ENCODE data around the gene CEP104.

Gene CEP104

DNA sequence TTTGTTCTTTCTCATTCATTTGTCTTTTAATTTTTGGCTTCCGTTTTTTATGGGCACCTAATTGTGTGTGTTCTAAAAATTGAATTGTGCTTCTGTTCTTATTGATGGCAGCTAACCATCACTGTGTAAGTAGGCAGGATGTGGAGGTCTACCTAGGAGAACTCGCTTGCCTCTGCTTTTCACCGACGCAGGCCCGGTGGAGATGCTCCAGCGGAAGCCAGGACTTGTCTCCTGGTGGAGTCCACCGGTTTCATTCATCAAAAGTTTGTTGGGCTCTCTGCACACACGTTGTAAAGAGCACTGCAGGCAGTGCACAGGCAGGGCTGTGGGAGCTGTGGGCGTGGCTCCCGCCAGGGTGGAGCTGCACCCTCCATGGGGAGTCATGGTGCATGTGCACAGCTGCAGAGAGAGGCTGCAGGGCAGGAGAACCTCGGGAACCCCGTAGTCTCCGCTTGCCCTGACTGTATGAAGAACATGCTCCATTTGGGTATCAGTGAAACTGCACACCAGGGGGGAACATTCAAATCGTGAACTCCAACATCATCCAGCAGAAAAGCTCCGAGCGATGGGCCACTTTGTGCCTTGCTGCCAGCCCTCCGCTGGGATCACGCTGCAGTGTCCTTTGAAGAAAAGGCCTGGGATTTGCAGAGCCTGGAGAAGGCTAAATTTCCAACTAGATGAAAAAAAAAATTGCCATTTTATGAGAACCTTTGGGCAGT, 49.1 kb upstream of the CEP104 start:
- DNase-seq (ENCODE audit: low read depth in 1 of 2, low spot score in 1 of 2) = peak in 1 of 2 experiments; percentile 40

GRCh38 chr1:3905266-3905952, 48.4 kb upstream of the CEP104 start:
- no peak overlapping the region for H3K27ac ChIP-seq (replicated peaks)
- no peak overlapping the region for H3K4me3 ChIP-seq (replicated peaks; ENCODE audit: insufficient read depth, low read length)
- TF ChIP-seq SPI1 (IDR thresholded peaks at IDR 0.05; ENCODE audit: borderline replicate concordance, low read depth) (no peak), CTCF (IDR thresholded peaks at IDR 0.05; ENCODE audit: insufficient read depth, low read length) (no peak), POLR2AphosphoS5 (IDR thresholded peaks at IDR 0.05; ENCODE audit: low read depth) (no peak), GABPA (IDR thresholded peaks at IDR 0.05; ENCODE audit: low read depth) (no peak)
- TF ChIP-seq, protein P1, sequence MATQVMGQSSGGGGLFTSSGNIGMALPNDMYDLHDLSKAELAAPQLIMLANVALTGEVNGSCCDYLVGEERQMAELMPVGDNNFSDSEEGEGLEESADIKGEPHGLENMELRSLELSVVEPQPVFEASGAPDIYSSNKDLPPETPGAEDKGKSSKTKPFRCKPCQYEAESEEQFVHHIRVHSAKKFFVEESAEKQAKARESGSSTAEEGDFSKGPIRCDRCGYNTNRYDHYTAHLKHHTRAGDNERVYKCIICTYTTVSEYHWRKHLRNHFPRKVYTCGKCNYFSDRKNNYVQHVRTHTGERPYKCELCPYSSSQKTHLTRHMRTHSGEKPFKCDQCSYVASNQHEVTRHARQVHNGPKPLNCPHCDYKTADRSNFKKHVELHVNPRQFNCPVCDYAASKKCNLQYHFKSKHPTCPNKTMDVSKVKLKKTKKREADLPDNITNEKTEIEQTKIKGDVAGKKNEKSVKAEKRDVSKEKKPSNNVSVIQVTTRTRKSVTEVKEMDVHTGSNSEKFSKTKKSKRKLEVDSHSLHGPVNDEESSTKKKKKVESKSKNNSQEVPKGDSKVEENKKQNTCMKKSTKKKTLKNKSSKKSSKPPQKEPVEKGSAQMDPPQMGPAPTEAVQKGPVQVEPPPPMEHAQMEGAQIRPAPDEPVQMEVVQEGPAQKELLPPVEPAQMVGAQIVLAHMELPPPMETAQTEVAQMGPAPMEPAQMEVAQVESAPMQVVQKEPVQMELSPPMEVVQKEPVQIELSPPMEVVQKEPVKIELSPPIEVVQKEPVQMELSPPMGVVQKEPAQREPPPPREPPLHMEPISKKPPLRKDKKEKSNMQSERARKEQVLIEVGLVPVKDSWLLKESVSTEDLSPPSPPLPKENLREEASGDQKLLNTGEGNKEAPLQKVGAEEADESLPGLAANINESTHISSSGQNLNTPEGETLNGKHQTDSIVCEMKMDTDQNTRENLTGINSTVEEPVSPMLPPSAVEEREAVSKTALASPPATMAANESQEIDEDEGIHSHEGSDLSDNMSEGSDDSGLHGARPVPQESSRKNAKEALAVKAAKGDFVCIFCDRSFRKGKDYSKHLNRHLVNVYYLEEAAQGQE (IDR thresholded peaks at IDR 0.05; ENCODE audit: insufficient replicate concordance, low read depth) = no peak
- no peak for DNase-seq (ENCODE audit: low read depth in 1 of 2, low spot score in 1 of 2)
- H3K27me3 ChIP-seq (ENCODE audit: insufficient read depth, poor library complexity, severe bottlenecking) = no peaks in the 10 kb centered on the region

More for the DNA sequence above, 49.1 kb upstream of the CEP104 start:
- no peak for TF ChIP-seq POLR2AphosphoS5 (IDR thresholded peaks at IDR 0.05; ENCODE audit: low read depth)
- TF ChIP-seq, protein P1 (IDR thresholded peaks at IDR 0.05; ENCODE audit: insufficient replicate concordance, low read depth) = no peak
- no peak for TF ChIP-seq CTCF (IDR thresholded peaks at IDR 0.05; ENCODE audit: insufficient read depth, low read length)
- TF ChIP-seq GABPA (IDR thresholded peaks at IDR 0.05; ENCODE audit: low read depth) = no peak
- TF ChIP-seq SPI1 (IDR thresholded peaks at IDR 0.05; ENCODE audit: borderline replicate concordance, low read depth) = no peak
- Histone ChIP-seq H3K4me3 (replicated peaks; ENCODE audit: insufficient read depth, low read length) (no peak overlapping the region), H3K27me3 (ENCODE audit: insufficient read depth, poor library complexity, severe bottlenecking) (no peaks in the 10 kb centered on the region), H3K27ac (replicated peaks) (no peak overlapping the region)

DNA sequence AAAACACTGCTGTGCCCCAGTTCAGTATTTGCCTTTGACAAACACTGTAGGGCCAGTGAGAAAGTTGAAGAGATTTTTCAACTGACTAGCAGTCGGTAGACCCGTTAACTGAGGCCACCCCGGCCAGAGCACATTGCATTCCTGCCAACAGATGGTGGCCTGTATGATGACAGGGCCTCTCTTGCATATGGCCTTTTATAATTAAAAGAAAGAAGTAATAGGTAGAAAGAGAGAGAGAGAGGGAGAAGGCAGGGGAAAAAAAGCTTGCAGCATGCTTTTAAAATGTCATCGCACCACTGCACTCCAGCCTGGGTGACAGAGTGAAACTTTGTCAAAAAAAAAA, 47.8 kb upstream of the CEP104 start:
- Histone ChIP-seq H3K27ac (replicated peaks) (no peak overlapping the region), H3K27me3 (ENCODE audit: insufficient read depth, poor library complexity, severe bottlenecking) (no peaks in the 10 kb centered on the region), H3K4me3 (replicated peaks; ENCODE audit: insufficient read depth, low read length) (no peak overlapping the region)
- no peak for DNase-seq (ENCODE audit: low read depth in 1 of 2, low spot score in 1 of 2)
- TF ChIP-seq POLR2AphosphoS5 (IDR thresholded peaks at IDR 0.05; ENCODE audit: low read depth) (no peak), SPI1 (IDR thresholded peaks at IDR 0.05; ENCODE audit: borderline replicate concordance, low read depth) (no peak), GABPA (IDR thresholded peaks at IDR 0.05; ENCODE audit: low read depth) (no peak), CTCF (IDR thresholded peaks at IDR 0.05; ENCODE audit: insufficient read depth, low read length) (no peak)
- TF ChIP-seq, protein P1 (IDR thresholded peaks at IDR 0.05; ENCODE audit: insufficient replicate concordance, low read depth) = no peak

Data from HL-60 (cell line).